Ishikawa (cell line): ENCODE measurements around the gene RAB12.

Source experiments
- CEBPB ChIP-seq: IDR thresholded peaks from 2 replicates; pipeline ENCODE4 v1.6.1; 2012
- CREB1 ChIP-seq: IDR thresholded peaks from 2 replicates; pipeline ENCODE4 v1.6.1; 2012; ENCODE audit warnings: low read depth
- EGR1 ChIP-seq: IDR thresholded peaks from 2 replicates; pipeline ENCODE4 v1.6.1; 2012
- EP300 ChIP-seq: IDR thresholded peaks from 2 replicates; pipeline ENCODE4 v1.6.1; 2012; ENCODE audit warnings: borderline replicate concordance
- FOXM1 ChIP-seq: IDR thresholded peaks from 2 replicates; pipeline ENCODE4 v1.6.1; 2012; ENCODE audit warnings: low read depth, borderline replicate concordance
- MAX ChIP-seq: IDR thresholded peaks from 2 replicates; pipeline ENCODE4 v1.6.1; 2012
- NFIC ChIP-seq: IDR thresholded peaks from 2 replicates; pipeline ENCODE4 v1.6.1; 2012
- RAD21 ChIP-seq: IDR thresholded peaks from 2 replicates; pipeline ENCODE4 v1.6.1; 2012; ENCODE audit warnings: low read depth
- REST ChIP-seq: IDR thresholded peaks from 2 replicates; pipeline ENCODE4 v1.6.1; 2012; ENCODE audit warnings: low read depth, mild to moderate bottlenecking
- TAF1 ChIP-seq: IDR thresholded peaks from 2 replicates; pipeline ENCODE4 v1.6.1; 2012; ENCODE audit warnings: low read depth, mild to moderate bottlenecking
- TCF12 ChIP-seq: IDR thresholded peaks from 2 replicates; pipeline ENCODE4 v1.6.1; 2012; ENCODE audit warnings: low read depth
- TEAD4 ChIP-seq: IDR thresholded peaks from 2 replicates; pipeline ENCODE4 v1.6.1; 2012
- USF1 ChIP-seq: IDR thresholded peaks from 2 replicates; pipeline ENCODE4 v1.6.1; 2012
- YY1 ChIP-seq: IDR thresholded peaks from 2 replicates; pipeline ENCODE4 v1.6.1; 2012; ENCODE audit warnings: low read depth
- ZBTB7A ChIP-seq: IDR thresholded peaks from 2 replicates; pipeline ENCODE4 v1.6.1; 2012; ENCODE audit warnings: low read depth

Gene RAB12

GRCh38 chr18:8607776-8608742 is 1.2 kb upstream of the RAB12 start:
- TF ChIP-seq FOXM1 (no peak), CREB1 (no peak), CEBPB (no peak), USF1 (no peak), RAD21 (no peak), EGR1 (no peak), TAF1 (no peak), MAX (no peak), EP300 (no peak), TEAD4 (no peak), REST (no peak), ZBTB7A (no peak), YY1 (no peak), TCF12 (no peak), NFIC (no peak)

GRCh38 chr18:8609659-8610458 is 622 bp downstream of the RAB12 start:
- no peak for TF ChIP-seq USF1

- no peak for TF ChIP-seq CREB1
- TF ChIP-seq YY1 = no peak
- TF ChIP-seq MAX = no peak
- TF ChIP-seq USF1 = no peak
- no peak for TF ChIP-seq CEBPB
- TF ChIP-seq ZBTB7A = no peak
- TF ChIP-seq REST = no peak
- TF ChIP-seq NFIC = no peak
- no peak for TF ChIP-seq FOXM1
- no peak for TF ChIP-seq TAF1
- no peak for TF ChIP-seq EP300
- no peak for TF ChIP-seq TEAD4
- TF ChIP-seq TCF12 = no peak
- TF ChIP-seq RAD21 = no peak
- TF ChIP-seq EGR1 = no peak
Measured at GRCh38 chr18:8610459-8610851, 1.2 kb downstream of the RAB12 start.

- TF ChIP-seq EP300 (no peak), REST (no peak), EGR1 (no peak), CREB1 (no peak), RAD21 (no peak), TCF12 (no peak), TEAD4 (no peak), FOXM1 (no peak), CEBPB (no peak), MAX (no peak), NFIC (no peak), ZBTB7A (no peak), YY1 (no peak), TAF1 (no peak), USF1 (no peak)
Measured at GRCh38 chr18:8611916-8612576, 2.8 kb downstream of the RAB12 start.
